ENCODE measurements around the gene BAD.
A peak's percentile ranks its signal among the peaks of the same experiment; 100 is the strongest.

BAD gene

DNA sequence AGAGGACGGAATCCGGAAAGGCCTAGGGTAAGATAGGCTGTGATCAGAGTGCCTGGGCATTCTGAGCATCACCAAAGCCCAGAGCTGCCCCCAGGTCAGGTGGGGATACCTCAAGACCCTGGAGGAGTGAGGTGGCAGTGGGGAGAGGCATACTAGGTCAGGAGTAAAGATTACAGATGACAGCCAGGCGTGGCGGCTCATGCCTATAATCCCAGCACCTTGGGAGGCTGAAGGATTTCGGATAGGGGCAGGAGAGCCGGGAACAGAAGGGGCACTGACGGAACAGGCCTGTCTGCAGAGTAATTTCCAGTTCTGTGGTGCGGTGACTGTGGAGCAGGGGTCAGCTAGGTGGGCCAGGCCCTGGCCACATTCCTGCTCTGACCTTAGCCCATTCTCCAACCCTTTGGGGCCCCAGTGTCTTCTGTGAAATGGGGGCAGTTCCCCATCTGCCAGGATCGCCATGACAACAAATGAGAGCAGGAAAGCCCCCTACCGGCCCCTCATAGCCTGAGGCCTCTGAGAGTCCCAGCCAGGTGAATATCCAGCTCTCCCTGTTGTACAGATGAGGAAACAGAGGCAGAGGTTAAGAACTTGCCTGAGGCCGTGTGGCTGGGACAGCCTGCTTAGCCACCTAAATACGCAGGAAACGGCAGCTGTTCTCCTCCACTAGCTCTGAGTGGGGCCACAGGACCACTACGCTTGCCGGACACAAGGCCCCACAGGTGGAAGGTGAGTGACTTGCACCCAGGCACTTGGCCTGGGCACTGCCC is 9.2 kb downstream of the BAD start:
- FAIRE-seq: no peak

DNA sequence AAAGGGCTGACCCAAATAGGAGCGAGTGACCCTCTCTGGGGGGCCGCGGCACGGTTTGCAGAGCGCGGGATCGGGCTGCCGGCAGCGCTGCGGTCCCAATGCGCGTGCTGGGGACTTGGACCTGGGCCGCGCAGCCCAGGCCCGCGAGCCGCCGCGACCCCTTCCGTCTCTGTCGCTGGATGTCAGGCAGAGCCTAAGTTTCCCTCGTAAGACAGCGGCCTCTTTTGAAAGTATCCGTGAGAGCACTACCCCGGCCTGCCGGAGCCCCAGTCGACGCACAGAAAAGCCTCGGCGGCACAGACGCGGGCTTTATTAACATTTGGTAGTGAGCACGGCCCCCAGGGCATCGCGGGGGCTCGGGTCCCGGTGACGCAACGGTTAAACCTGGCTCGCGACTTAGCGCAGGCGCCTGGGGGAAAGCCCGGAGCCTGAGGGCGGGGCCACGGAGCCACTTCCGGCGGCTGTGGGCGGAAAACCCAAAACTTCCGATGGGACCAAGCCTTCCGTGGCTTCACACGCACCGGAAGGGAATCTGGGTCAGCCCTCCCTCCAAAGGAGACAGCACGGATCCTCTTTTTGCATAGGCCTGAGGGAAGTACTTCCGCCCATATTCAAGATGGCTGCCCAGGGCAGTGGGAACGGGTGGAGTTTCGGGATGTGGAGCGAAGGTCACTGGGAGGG is 14.8 kb downstream of the BAD start:
- peak; percentile 98 for FAIRE-seq

DNA sequence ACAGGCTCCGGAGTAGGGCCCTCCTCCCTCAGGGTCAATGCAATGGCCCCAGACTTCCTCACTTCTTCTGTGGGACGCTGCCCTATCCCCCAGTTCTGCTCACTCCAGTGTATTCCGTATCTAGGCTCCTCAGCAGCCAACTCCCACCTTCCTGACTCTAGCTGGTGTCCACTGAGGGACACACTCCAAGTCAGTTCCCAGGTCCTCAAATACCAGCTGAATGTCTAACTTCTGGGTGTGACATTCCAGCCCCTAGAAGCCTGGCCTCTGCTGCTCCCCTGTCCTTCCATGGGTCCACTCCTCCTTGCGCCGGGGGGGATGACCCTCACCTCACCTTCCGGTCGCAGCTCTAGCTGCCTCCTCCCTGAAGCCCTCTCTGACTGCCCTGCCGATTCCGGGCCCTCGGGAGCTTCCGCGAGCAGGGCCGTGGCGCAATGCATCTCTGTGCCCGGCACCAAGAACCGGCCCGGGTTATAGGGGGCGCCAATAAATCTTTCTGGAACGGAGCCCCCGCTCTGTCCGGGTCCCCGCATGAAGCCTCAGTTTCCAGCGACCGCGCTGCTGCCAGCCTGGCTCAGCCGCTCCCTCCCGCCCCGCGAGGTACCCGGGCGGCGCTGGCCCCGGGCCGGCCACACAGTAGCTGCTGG is 15.4 kb downstream of the BAD start:
- FAIRE-seq: no peak

DNA sequence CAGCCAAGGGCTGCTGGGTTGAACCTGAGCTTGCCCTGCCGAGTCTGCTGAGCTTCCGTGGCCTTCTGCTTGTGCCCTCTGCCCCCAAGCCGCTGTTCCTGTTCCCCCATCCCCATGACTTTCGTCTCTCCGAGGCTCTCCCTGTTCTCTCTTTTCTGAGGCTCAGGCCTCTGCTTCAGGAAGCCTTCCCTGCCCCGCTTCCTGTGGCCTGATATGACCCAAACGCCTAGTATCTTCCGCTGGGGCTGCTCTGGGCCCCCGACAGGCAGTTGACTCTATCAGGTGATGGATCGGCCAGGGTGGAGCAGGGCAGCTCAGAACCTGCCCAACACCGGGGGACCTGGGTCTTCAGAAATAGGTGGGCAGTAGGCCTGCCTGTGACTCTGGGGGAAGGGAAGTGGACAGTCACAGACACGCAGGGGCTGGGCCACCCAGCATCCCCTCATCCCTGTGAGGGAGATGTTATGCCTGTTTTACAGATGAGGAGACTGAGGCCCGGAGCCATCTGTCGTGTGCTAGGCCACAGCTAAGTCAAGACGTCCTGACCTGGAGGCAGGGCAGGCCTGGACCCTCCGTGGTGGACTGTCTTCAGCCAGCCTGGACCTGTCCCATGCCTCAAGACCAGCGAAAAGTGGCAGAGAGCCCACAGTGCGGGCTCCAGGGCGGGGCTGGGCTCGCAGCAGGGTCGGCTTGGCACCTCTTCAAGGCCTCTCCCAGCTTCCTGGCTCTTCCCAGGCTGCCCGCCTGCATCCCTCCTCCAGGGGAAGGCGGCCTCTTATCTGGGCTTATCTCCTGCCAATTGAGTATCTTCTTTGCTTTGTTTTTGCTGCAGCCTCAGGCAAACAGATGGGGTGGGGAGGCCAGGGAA is 16.2 kb downstream of the BAD start:
- FAIRE-seq: no peak

DNA sequence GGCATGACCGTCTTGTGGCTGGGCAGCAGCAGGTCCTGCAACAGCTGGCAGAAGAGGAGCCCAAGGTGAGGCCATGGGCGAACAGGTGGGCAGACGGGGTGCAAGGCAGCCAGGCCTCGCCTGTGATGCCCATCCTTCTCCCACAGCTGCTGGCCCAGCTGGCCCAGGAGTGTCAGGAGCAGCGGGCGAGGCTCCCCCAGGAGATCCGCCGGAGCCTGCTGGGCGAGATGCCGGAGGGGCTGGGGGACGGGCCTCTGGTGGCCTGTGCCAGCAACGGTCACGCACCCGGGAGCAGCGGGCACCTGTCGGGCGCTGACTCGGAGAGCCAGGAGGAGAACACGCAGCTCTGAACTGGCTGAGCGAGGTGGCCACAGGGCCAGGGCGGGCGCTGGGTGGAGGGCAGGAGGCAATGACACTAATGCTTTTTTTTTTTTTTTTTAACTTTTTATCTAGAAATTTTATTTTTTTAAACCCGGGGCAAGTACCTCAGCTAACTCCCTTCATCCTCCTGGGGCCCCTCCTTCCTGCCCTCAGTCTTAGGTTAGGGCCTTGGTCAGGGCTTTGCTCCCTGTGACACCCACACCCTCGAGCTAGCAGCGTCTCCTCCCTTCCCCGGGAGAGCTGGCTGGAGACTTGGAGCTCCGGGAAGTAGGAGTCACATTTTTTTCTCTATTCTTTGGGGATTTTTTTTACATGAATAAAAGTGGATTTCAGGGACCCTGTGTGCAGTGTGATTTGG is 17.1 kb downstream of the BAD start:
- FAIRE-seq: no peak

DNA sequence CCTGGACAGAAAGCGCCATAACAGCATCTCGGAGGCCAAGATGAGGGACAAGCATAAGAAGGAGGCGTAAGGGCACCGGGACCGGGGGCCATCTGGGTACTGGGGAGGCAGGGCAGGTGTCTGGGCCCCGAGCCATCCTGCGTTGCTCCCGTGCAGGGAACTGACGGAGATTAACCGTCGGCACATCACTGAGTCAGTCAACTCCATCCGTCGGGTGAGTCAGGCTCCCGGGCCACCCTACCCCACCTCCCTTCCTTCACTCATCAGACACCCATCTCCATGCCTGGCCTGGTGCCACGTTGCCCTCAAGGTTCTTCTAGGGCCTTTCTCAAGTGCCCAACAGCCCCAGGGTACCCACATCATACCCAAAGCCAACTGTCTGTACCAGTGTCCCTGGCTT is 18.1 kb downstream of the BAD start:
- FAIRE-seq: no peak

DNA sequence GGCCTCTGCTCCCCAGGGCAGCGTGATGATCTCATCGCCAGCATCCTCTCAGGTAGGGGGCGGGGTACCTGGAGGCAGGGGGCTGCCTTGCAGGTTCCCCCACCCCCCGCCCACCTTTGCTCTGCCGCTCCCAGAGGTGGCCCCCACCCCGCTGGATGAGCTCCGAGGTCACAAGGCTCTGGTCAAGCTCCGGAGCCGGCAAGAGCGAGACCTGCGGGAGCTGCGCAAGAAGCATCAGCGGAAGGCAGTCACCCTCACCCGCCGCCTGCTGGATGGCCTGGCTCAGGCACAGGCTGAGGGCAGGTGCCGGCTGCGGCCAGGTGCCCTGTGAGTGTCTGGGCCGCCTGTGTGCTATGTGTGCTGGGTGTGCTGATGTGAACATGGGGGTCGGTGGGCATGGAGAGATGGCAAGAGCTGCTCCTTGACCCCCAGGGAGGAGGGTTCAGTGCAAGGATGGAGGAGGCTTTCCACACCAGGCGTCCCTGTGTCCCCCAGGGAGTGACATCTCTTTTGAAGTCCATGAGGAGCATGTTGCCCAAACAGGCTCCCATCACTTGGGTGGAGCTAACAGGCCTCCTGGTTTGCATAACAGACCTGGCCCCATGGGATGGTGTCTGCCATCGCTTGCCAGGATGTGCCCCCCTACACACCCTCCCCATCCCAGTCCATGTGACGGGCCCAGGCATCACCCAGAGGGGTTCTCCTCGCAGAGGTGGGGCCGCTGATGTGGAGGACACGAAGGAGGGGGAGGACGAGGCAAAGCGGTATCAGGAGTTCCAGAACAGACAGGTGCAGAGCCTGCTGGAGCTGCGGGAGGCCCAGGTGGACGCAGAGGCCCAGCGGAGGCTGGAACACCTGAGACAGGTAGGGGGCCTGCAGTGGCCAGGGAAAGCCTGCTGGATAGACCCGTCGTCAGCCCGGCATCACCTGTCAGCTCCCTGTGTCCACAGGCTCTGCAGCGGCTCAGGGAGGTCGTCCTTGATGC is 19.0 kb downstream of the BAD start:
- FAIRE-seq: no peak

DNA sequence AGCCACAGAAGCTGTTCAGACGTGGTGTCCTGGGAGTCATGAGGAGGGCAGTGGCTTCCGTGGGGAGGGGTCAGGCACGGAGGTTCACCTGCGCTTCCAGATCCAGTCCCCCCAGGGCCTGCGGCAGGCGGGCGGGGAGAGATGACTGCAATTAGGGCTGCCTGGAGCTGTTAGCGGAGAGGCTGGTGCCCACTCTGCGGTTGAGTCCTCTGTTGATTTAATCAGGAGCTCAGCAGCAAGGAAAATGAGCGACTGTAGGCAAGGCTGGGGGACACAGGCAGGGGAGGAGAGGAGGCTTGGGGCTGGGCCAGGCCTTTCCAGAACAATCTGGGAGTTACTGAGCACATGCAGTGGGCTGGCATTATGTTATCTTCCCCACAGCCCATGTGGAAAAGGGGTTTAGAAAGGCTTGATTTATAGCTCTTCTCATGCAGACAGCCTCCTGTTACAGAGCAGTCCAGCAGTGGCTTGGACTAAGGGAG is 20.1 kb downstream of the BAD start:
- FAIRE-seq: no peak

DNA sequence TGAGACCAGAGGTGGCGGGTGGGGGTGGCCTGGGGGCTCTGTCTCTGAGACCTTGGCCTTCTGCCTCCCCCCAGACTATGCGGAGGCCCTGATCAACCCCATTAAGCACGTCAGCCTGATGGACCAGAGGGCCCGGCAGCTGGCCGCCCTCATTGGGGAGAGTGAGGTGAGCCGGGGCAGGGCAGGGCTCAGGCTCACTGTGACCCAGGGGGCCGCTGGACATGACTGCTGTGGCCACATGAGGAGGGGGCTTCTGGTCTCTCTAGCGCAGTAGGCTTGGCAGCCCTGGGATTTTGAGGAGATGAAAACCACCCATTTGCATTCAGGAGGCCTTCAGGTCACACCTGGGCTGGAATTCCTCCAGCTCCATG is 20.5 kb downstream of the BAD start:
- no peak for FAIRE-seq

DNA sequence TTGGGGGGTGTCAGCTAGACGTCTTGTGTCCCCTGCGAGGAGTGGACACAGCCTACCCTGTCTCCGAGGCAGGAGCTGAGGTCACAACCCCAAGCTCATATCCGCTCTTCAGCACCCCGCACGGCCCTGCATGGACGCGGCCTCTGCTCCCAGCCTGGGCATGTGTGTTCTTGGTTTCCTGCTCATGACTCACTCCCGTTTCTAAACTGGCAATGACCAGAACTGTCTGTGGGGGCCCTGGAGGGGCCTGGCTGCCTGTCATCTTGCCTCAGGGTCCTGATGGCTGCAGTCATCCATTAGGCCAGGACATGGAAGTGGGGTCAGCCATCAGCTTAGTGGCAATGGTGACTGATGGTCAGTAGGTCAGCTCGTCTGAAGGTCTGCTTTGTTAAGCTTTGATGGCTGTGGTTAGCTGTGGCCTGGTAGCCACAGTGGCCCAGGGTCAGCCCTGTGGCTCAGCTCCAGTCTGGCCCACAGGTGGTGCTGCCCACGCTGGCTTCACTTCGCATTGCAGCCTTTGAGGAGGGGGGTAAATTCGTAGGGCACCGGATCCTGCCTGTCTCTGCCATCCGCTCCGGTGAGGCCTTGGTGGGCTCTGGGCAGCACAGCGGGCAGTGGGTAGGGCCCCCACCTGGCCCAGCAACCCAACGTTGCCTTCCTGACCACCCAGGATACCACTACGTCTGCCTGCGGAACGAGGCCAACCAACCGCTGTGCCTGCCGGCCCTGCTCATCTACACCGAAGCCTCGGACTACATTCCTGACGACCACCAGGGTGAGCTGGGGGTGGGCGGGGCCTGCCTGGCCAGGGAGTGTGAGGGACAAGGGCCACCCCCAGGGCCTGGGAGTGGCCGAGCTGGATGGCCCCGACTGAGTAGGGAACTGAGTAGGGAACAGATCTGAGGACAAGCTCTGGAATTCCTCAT is 21.2 kb downstream of the BAD start:
- FAIRE-seq: no peak

DNA sequence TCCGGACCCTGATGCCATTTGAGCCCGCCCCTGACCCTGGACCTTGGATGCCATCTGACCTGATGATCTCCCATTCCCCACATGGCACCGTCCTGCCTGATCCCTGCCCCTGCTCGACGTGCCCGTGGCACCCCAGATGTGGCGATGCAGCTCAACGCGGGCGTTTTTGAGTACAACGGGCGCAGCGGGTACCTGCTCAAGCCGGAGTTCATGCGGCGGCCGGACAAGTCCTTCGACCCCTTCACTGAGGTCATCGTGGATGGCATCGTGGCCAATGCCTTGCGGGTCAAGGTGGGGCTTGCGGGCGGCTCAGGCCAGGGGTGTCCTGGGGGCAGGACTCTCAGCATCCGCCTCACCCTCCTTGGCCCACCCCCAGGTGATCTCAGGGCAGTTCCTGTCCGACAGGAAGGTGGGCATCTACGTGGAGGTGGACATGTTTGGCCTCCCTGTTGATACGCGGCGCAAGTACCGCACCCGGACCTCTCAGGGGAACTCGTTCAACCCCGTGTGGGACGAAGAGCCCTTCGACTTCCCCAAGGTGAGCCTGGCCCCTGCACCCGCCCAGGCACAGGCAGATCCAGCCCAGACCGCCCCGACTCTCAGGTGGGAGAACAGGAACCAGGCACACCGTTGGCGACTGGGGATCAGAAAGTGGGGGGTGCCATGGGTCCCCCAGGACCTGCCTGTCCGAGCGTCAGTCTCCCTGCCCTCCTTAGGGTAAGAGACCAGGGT is 22.0 kb downstream of the BAD start:
- no peak for FAIRE-seq

DNA sequence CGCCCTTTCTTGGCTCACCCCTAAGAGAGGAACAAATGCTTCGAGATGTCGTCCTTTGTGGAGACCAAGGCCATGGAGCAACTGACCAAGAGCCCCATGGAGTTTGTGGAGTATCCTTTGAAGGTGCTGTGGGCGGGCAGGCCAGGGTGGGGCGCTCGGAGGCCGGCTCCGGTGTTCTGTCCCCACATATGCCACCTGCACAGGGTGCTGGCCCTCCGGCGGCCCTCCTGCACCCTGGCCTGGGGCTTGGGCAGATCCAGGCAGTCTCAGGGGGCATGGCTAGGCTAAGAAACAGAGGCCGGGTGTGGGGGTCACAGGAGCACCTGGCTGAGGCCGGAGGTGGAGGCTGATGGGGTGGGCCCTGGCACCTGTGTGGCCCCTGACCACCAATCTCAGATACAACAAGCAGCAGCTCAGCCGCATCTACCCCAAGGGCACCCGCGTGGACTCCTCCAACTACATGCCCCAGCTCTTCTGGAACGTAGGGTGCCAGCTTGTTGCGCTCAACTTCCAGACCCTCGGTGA is 22.8 kb downstream of the BAD start:
- FAIRE-seq: no peak

DNA sequence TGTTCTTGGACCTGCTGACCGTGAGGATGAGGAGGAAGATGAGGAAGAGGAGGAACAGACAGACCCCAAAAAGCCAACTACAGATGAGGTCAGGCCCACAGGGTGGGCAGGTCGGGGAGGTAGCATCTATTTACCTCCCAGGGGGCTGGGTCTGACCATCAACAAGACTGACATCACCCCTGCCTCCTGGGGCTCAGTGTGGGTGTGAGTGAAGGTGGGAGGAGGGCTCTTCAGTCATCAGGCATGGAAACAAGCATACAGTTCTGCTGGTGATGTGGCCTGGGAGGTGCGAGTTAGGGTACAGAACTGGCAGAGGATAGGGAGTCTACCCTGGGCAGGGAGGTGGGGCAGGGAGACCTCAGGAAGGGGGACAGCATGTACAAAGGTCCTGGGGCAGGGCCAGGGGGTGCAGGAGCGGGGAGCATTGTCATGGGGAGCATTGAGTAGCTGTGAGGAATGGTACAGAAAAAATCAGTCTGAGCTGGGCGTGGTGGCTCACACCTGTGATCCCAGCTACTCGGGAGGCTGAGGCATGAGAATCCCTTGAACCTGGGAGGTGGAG is 24.2 kb downstream of the BAD start:
- no peak for FAIRE-seq

DNA sequence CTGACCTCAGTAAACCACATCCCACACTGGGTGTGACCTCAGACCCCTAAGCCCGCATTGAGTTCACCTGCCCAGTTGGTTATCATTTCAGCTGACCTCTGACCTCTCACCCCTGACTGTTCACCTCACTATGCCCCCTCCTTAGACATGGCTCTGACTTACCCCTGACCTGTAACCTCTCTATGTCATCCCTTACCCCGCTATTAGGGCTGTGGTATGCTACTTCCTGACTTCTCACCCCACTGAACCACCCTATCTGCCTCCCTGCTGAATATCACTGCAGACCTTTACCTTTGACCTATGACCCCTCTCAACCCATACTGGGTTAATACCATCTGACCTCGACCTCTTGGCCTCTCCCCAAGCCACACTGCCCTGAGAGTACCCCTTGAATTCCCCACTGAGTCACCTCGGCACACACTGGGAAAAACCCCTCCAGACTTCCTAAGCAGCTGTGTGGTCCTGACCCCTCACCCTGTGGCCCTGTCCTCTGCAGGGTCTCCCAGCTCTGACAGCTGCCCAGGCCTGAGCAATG is 24.9 kb downstream of the BAD start:
- FAIRE-seq: no peak

DNA sequence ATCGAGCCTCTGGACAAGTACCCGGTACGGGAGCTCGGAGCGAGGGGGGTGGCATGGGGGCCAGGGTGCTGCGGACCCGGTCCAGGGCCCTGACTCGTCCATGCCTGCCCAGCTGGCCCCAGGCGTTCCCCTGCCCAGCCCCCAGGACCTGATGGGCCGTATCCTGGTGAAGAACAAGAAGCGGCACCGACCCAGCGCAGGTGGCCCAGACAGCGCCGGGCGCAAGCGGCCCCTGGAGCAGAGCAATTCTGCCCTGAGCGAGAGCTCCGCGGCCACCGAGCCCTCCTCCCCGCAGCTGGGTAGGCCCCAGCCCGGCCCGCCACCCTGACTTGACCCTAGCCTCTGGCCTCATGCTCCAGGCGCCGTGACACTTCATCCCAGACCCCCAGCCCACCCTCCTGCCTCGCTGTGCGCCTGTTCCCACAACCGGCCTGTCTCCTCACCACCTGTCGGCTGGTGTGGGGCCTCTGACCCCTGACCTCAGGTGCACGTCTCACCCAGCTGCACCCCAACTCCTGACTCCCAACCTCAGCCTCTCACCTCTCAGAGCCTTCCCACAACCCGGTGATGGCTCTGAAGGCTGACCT is 25.4 kb downstream of the BAD start:
- FAIRE-seq: no peak

DNA sequence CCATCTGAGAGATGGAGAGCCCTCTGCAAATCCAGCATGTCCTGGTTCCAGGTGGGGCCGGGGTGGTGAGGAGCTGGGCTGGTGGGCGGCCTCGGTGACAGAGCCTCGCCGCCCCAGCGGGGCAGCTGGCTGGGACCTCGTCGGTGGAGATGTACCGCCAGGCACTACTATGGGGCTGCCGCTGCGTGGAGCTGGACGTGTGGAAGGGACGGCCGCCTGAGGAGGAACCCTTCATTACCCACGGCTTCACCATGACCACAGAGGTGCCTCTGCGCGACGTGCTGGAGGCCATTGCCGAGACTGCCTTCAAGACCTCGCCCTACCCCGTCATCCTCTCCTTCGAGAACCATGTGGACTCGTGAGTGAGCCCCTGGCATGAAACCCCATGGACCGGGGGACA is 26.1 kb downstream of the BAD start:
- FAIRE-seq: no peak

DNA sequence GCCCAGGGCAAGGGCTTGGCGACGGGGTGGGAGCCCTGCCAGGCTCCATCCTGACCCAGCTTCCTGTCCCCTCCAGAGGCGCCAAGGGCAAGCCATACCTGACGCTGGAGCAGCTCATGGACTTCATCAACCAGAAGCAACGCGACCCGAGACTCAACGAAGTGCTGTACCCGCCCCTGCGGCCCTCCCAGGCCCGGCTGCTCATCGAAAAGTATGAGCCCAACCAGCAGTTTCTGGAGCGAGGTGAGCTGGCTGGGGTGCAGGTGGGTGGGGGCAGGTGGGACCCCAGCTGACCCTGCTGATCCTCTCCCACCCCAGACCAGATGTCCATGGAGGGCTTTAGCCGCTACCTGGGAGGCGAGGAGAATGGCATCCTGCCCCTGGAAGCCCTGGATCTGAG is 28.2 kb downstream of the BAD start:
- no peak for FAIRE-seq
